Activated T-cell treated with anti-CD3 and anti-CD28 coated beads, Interleukin-2, amount 50 U/mL, for 24 hours (primary cell): ENCODE data around the gene TRAF4.
"Not testable (repeated sequence)": the region's sequence is repeated elsewhere in the genome, so short reads cannot be mapped to it uniquely, and the experiment has no call there.

Source experiments
- DNase-seq: peaks from one replicate; pipeline ENCODE4 v3.0.0-alpha.2; 2020
- H3K27ac Mint-ChIP-seq: 2 replicates; pipeline ENCODE4 v1.8.0; 2020; ENCODE audit warnings: mild to moderate bottlenecking, mixed read lengths
- H3K27me3 Mint-ChIP-seq: 2 replicates; pipeline ENCODE4 v1.8.0; 2020; ENCODE audit warnings: mixed read lengths
- H3K36me3 Mint-ChIP-seq: 2 replicates; pipeline ENCODE4 v1.8.0; 2020; ENCODE audit warnings: low read depth, mixed read lengths
- H3K4me1 Mint-ChIP-seq: 2 replicates; pipeline ENCODE4 v1.8.0; 2020; ENCODE audit warnings: low read depth, mixed read lengths
- H3K4me3 Mint-ChIP-seq: 2 replicates; pipeline ENCODE4 v1.8.0; 2020; ENCODE audit warnings: mild to moderate bottlenecking, moderate library complexity, mixed read lengths
- H3K9me3 Mint-ChIP-seq: 2 replicates; pipeline ENCODE4 v1.8.0; 2020; ENCODE audit warnings: mixed read lengths

Gene TRAF4

DNA sequence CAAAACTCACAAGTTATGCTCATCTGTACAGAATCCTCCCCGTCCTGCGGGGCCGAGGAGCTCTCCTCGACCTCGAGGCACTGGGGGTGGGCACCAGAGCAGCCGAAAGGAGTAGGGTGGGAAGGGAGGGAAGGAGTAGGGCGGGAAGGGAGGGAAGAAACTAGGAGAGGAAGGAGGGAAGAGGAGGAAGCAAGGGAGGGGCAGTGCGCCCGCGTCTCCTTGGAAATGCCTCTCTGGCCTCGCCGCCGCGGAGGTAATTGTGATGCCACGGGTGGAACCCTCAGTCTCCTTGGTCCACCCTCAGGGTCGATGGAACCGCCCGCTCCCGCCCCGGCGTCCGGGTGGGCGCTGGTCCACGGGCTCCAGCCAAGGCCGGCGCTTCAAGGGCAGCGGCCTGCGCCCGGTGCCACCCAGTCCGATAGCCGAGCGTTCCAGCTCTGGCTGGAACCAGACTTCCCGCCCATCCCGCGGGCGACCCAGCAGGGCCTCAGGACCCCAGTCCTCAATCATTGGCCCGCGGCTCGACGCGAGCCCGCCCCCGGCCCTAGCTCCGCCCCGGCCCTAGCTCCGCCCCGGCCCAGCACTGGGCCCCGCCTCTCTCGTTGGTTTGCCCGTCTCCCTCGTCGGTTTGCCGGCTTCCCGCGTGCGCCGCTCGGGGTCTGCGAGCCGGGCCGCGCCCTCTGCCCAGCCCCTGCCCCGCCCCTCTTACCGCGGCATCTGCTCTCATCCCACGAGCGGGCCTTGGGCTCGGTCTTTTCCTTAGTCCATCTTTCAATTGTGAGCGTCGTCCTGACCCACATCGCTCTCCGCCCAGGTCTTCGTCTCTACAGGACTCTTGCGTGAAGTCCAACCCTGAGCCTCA is 32.7 kb upstream of the TRAF4 start:
- peaks cover 22% of the 10 kb centered on the region for H3K4me1 Mint-ChIP-seq
- DNase-seq: peak; percentile 94
- peak overlapping the region; percentile 88 for H3K27ac Mint-ChIP-seq
- H3K9me3 Mint-ChIP-seq: no peaks in the 10 kb centered on the region
- peaks cover 16% of the 10 kb centered on the region for H3K36me3 Mint-ChIP-seq
- peak overlapping the region; percentile 80 for H3K4me3 Mint-ChIP-seq
- H3K27me3 Mint-ChIP-seq: peaks cover 26% of the 10 kb centered on the region

DNA sequence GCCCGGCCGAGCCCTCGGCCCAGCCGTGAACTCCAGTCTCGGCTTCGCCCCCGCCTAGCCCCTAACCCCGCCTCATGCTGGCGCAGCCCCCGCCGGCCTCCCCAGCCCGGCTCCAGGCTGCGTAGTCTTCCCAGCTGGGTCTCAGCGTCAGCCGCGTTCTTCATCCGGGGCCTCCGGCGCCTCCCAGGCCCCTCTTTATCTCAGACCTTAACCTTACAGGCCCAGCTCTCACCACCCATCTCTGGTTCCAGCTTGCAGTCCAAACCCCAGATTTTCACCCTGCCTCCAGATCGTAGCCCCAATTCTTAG is 32.1 kb upstream of the TRAF4 start, which contains the start of gene PROCA1:
PROCA1 (minus strand) TSS at position 166 of the 309 bp plus-strand sequence. CDS start 228 bp downstream, outside the sequence.
- H3K9me3 Mint-ChIP-seq: no peaks in the 10 kb centered on the region
- H3K27me3 Mint-ChIP-seq: peaks cover 31% of the 10 kb centered on the region
- DNase-seq: no peak
- peak within 1 kb of the TSS; percentile 88 for H3K27ac Mint-ChIP-seq
- H3K4me1 Mint-ChIP-seq: peaks cover 22% of the 10 kb centered on the region
- peaks cover 11% of the 10 kb centered on the region for H3K36me3 Mint-ChIP-seq
- H3K4me3 Mint-ChIP-seq: peak within 1 kb of the TSS; percentile 80

DNA sequence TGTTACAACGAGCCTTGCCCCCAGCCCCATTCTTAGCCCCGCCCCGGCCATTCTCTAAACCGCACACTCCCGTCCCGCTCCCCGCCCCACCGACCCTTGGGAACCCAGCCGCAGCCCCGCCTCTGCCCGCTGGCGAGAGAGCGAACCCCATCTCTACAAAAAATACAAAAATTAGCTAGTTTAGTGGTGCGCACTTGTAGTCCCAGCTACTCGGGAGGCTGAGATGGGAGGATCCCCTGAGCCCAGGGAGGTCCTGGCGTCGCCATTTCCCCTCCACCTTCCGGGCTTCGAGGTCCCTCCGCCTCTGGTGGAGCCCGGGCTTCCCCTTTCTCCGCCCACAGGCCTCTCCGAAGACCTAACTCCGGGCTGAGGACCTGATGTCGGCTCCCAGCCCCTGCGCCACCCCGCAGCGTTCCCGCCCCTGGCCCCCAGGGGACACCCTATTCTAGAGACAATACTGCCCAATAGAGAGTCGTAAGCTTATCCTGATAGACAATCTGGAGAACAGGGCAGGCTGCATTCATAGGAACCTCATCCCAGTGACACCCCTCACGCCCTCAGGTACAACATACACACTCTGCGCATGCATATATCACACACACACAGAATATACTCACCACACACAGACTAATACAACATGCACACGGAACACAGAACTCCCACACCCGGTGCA is 31.6 kb upstream of the TRAF4 start:
- Mint-ChIP-seq H3K4me1 (peaks cover 22% of the 10 kb centered on the region), H3K27ac (peak overlapping the region; percentile 88), H3K4me3 (peak overlapping the region; percentile 80), H3K27me3 (peaks cover 34% of the 10 kb centered on the region), H3K9me3 (no peaks in the 10 kb centered on the region), H3K36me3 (peaks cover 10% of the 10 kb centered on the region)
- DNase-seq: peak; percentile 79

DNA sequence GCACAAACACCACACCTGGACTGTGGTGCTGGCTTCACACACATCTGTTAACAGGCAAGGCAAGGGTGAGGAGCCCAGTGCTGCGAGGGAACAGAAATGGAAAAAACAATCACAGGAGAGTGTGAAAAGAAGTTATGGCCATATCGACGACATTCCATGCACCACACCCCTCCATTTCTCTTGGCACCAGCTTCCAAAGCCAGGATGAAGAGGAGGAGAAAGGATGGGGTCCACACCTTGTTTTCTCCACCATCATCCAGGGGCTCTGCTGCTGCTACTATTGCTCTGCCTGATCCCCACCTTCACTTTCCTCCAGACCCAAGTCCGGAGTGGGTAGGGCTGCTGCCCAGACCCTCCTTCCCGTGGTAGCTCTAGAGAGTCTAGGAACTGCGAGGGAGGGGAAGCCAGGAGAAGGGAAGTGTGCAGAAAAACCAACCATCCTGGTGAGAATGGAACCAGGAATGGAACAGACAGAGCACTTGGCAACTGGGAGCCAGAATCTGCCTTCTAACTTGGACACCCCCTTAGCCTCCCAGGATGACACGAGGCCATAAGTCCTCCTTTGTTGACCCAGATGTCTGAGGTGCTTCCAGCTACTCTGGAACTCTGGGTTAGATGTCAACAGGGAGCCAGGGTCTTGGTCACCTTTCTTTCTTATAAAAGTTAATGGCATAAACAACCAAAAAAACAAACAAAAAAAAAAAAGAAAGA is 31.0 kb upstream of the TRAF4 start:
- no peaks in the 10 kb centered on the region for H3K9me3 Mint-ChIP-seq

DNA sequence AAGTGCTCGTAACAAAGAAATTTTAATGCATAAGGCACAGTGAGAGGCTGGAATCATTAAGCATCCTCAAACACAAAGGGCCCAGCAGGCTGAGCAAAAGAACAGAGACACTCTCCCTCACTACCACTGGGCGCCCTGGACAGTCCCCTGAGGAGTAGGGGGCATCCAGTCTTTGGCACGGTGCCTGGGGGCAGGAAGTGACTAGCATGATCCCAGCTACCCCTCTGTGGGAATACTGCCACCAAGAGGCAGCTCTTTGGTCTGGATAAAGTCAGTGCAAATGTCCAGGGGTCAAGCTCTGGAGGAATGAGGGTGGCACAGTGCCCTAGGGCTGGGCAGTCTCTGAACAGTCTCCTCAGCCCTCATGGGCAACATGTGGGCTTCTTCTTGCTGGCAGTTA is 29.5 kb upstream of the TRAF4 start:
- Mint-ChIP-seq H3K4me3 (no peak overlapping the region), H3K4me1 (peaks cover 34% of the 10 kb centered on the region), H3K27me3 (peaks cover 42% of the 10 kb centered on the region), H3K27ac (no peak overlapping the region), H3K9me3 (no peaks in the 10 kb centered on the region), H3K36me3 (peaks cover 1% of the 10 kb centered on the region)
- DNase-seq: no peak

More for the DNA sequence above, 31.0 kb upstream of the TRAF4 start:
- no peak for DNase-seq
- peaks cover 4% of the 10 kb centered on the region for H3K36me3 Mint-ChIP-seq
- H3K27ac Mint-ChIP-seq: peak overlapping the region; percentile 88
- peaks cover 35% of the 10 kb centered on the region for H3K27me3 Mint-ChIP-seq
- peak overlapping the region; percentile 80 for H3K4me3 Mint-ChIP-seq
- peaks cover 23% of the 10 kb centered on the region for H3K4me1 Mint-ChIP-seq

DNA sequence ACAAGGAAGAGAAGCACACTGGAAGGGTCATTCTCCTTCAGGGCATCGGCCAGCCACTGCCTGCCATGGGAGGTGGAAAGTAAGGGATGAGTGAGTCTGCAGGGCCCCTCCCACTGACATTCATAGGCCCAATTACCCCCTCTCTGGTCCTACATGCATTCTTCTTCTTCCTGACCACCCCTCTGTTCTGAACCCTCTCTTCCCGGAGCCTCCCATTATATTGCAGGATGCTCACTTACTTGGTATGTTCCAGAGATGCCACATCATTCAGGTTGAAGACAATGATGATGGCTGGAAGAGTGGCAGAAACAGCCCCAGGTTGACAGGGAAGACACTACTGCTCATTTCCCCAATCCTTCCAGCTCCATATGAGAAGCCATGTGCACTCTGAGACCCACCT is 28.6 kb upstream of the TRAF4 start:
- Mint-ChIP-seq H3K27ac (no peak overlapping the region), H3K27me3 (peaks cover 42% of the 10 kb centered on the region), H3K4me1 (peaks cover 35% of the 10 kb centered on the region), H3K36me3 (peaks cover 8% of the 10 kb centered on the region), H3K9me3 (no peaks in the 10 kb centered on the region), H3K4me3 (no peak overlapping the region)
- DNase-seq: no peak

DNA sequence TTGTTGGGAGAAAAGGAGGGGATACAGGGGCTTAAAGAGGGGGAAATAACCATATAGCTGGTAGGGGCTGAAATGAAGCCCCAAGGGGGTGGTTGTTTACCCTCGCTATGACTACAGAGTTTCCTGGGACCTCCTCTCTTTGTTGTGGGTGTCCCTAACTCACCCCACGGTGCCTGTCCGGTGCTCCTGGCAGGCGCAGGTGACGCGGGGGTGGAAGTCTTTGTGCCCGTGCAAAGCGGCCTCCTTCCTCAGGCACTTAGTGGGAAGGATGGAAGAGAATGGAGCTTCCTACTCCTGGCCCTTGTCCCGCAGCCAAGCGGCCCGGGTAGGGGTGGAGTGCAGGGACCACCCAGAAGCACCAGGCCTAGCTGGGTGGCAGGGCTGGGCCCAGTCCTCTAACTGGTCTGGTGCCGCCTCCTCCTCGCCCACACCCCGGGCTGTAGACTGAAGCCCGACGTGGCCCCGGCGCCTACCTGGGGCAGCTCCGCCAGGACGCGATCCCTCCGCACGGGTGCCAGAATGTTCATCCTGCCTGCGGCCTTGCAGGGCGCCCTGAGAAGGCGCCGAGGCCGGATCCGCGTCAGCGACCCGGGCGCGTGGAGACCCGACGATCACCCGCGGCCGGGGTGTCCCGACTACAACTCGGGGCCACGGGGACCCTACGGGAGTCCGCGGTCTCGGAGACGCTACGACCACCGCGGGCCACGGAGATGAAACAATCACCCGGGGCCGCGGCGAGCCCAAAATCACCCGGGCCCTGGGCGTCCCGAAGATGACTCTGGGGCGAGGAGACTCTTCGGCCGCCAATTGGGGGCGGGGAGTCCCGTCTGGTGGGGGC is 26.9 kb upstream of the TRAF4 start:
- Mint-ChIP-seq H3K36me3 (peaks cover 25% of the 10 kb centered on the region), H3K9me3 (no peaks in the 10 kb centered on the region), H3K4me3 (peak overlapping the region; percentile 66), H3K27ac (no peak overlapping the region), H3K4me1 (peaks cover 28% of the 10 kb centered on the region), H3K27me3 (peaks cover 42% of the 10 kb centered on the region)
- no peak for DNase-seq

DNA sequence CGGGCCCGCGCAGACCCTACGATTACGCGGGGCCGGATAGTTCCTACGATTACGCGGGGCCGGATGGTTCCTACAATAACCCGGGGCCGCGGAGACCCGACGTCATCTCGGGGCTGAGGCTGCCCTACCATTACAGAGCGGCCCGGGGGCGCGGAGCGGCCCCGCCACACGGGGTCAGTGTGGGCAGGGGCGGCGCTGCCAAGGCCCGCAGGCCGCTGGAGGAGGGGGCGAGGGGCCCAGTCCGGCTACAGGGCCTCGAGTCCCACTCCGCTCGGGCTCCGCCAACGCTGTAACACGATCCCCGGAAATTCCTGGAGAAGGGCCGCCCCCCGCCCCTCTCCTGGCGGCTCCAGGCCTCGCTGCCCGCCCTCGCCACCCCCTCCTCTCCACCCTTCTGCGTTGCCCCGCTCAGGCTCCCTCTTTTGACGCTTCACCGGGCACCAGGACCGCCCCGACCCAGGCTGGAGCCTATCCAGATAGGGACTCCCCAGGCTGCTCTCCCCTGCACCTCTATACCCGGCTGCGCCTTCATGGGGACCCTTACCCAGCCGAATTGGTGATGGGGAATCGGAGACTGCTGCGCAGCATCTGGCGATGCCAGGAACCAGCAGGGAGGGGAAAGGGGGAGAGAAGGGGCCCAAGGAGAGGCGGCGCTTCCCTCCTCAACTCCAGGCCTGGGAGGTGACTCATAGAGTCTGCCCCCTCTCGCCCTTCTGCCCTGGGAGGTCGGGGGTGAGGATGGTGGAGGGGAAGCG is 26.1 kb upstream of the TRAF4 start, which contains the start of gene RAB34:
RAB34 (minus strand) TSS at position 291 of the 755 bp plus-strand sequence. CDS start 602 bp downstream, outside the sequence.
- Mint-ChIP-seq H3K9me3 (no peaks in the 10 kb centered on the region), H3K4me3 (peak within 1 kb of the TSS; percentile 71), H3K36me3 (peaks cover 33% of the 10 kb centered on the region), H3K4me1 (peaks cover 26% of the 10 kb centered on the region), H3K27ac (peak within 1 kb of the TSS; percentile 82), H3K27me3 (peaks cover 38% of the 10 kb centered on the region)
- no peak for DNase-seq

DNA sequence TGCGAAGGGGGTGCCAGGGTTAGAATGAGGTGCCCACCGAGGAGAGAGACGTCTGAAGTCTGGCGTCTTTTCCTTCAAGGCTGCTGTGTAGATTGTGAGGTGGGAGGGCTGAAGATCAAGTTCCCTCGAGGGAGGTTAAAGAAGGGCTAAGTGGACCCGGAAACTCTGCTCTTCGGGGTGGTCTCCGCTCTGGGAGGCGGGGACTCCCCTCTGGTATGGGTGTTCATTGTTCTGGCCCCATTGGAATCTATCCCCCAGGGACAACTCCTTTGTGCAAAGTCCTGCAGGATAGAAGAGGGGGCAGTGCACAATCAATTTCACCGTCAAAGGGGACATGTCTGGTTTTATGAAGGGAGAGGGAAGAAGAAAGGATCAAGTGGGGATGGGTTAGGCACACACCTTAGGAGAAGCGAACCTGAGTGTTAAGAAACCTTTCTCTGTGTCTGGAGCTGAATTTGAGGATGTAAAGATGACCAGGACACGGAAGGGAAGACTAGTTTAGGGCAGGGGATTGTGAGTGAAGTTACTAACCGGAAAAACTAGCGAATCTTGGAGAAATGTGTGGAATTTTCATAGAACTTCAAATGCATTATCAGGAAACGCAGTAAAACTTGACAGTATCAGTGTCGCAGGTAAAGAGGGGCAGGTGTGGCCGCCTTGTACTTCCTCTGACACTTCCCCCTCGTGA is 25.3 kb upstream of the TRAF4 start:
- Mint-ChIP-seq H3K27me3 (peaks cover 38% of the 10 kb centered on the region), H3K27ac (peak overlapping the region; percentile 82), H3K9me3 (no peaks in the 10 kb centered on the region), H3K4me1 (peaks cover 31% of the 10 kb centered on the region), H3K36me3 (peaks cover 41% of the 10 kb centered on the region), H3K4me3 (peak overlapping the region; percentile 71)
- no peak for DNase-seq

DNA sequence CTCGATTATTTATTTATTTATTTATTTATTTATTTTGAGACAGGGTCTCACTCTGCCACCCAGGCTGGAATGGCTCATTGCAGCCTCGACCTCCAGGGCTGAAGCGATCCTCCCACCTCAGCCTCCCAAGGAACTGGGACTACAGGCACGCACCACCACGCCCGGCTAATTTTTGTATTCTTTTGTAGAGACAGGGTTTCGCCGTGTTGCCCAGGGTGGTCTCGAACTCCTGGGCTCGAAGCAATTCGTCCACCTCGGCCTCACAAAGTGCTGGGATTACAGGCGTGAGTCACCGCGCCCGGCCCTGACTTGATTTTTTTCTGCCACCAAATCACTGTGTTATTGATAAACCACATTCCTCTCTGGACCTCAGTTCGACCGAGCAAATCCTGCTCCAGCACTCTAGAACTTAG is 24.8 kb upstream of the TRAF4 start:
- peaks cover 46% of the 10 kb centered on the region for H3K36me3 Mint-ChIP-seq
- H3K27me3 Mint-ChIP-seq: peaks cover 36% of the 10 kb centered on the region
- peak overlapping the region; percentile 100 for H3K4me3 Mint-ChIP-seq
- peaks cover 36% of the 10 kb centered on the region for H3K4me1 Mint-ChIP-seq
- no peaks in the 10 kb centered on the region for H3K9me3 Mint-ChIP-seq
- H3K27ac Mint-ChIP-seq: peak overlapping the region; percentile 100
- DNase-seq: no peak

DNA sequence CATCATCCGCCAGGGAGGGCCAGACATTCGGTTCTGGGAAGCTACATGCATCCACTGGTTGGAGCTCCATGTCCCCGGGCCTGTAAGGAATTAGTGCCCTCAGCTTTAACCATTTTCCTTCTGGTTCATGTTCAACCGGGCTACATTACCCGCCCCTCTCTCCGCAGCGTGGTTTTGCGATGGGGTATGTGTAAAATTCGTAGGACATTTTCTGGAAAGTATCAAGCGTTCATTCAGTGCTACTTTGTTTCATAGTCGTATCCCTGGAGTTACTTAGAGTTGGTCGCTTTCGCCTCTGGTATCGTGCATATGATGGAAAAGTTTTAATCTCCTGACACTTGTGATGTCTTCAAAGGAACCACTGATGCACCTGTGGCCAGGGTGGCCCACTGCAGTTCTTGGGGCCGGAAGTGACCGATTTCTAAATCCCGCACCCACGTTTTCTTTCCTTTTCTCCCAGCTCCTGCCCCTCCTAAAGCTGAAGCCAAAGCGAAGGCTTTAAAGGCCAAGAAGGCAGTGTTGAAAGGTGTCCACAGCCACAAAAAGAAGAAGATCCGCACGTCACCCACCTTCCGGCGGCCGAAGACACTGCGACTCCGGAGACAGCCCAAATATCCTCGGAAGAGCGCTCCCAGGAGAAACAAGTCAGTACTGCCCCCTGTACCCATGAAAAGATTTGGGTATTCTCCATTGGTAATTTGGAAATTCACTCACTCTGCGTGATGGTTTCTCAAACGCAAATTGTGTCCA is 23.4 kb upstream of the TRAF4 start:
- H3K9me3 Mint-ChIP-seq: no peaks in the 10 kb centered on the region
- peak overlapping the region; percentile 100 for H3K4me3 Mint-ChIP-seq
- H3K27ac Mint-ChIP-seq: peak overlapping the region; percentile 100
- H3K4me1 Mint-ChIP-seq: peaks cover 48% of the 10 kb centered on the region
- H3K36me3 Mint-ChIP-seq: peaks cover 60% of the 10 kb centered on the region
- peaks cover 23% of the 10 kb centered on the region for H3K27me3 Mint-ChIP-seq
- DNase-seq: peak; percentile 70

DNA sequence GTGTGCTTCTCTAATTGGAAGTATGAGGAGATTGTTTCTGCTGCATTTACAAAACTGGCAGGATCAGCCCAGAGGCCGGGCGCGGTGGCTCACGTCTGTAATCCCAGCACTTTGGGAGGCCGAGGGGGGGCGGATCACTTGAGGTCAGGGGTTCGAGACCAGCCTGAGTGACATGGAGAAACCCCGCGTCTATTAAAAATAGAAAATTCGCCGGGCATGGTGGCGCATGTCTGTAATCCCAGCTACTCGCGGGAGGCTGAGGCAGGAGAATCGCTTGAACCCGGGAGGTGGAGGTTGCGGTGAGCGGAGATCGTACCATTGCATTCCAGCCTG is 22.8 kb upstream of the TRAF4 start:
- peaks cover 64% of the 10 kb centered on the region for H3K36me3 Mint-ChIP-seq
- H3K4me3 Mint-ChIP-seq: peak overlapping the region; percentile 100
- peaks cover 48% of the 10 kb centered on the region for H3K4me1 Mint-ChIP-seq
- H3K27ac Mint-ChIP-seq: peak overlapping the region; percentile 100
- H3K27me3 Mint-ChIP-seq: peaks cover 17% of the 10 kb centered on the region
- not testable (repeated sequence) for DNase-seq, H3K9me3 Mint-ChIP-seq
